Glutamatergic neuron (in vitro differentiated cells): ENCODE results near the gene TMA7B. TPM values are rescaled to one million over a fixed set of nuclear protein-coding genes. Genes with fewer than 3 reads are reported as not detected.

Source experiments
- DNase-seq: peaks from one replicate; pipeline ENCODE4 v3.0.0; 2022
- H3K27ac Mint-ChIP-seq: one replicate; pipeline ENCODE4 v1.8.0; 2020; ENCODE audit warnings: mild to moderate bottlenecking, mixed read lengths, inconsistent platforms; ENCODE audit not compliant: unreplicated experiment
- H3K27me3 Mint-ChIP-seq: one replicate; pipeline ENCODE4 v1.8.0; 2020; ENCODE audit warnings: mild to moderate bottlenecking, moderate library complexity, mixed read lengths, inconsistent platforms; ENCODE audit not compliant: unreplicated experiment
- H3K36me3 Mint-ChIP-seq: one replicate; pipeline ENCODE4 v1.8.0; 2020; ENCODE audit warnings: mild to moderate bottlenecking, mixed read lengths, inconsistent platforms; ENCODE audit not compliant: unreplicated experiment
- H3K4me1 Mint-ChIP-seq: one replicate; pipeline ENCODE4 v1.8.0; 2020; ENCODE audit warnings: mild to moderate bottlenecking, low read depth, mixed read lengths, inconsistent platforms; ENCODE audit not compliant: unreplicated experiment
- H3K4me3 Mint-ChIP-seq: one replicate; pipeline ENCODE4 v1.8.0; 2020; ENCODE audit warnings: mild to moderate bottlenecking, mixed read lengths, inconsistent platforms; ENCODE audit not compliant: unreplicated experiment
- H3K9me3 Mint-ChIP-seq: one replicate; pipeline ENCODE4 v1.8.0; 2020; ENCODE audit warnings: mild to moderate bottlenecking, moderate library complexity, mixed read lengths, inconsistent platforms; ENCODE audit not compliant: unreplicated experiment
- total RNA-seq: library from RNA; stranded (reverse); fragmentation: NEBNext Ultra II Directional; extraction: Animal tissue kit (Norgen Biotek cat#: 25700); gene quantifications from one replicate; pipeline ENCODE4 v1.2.1, GENCODE V29; 2021; ENCODE audit not compliant: unreplicated experiment
- TF ChIP-seq, protein P1 (sequence below): fragments of 200-600 bp; sonication (generic); IDR thresholded peaks from one replicate; pipeline ENCODE4 v1.5.0; 2021; ENCODE audit not compliant: partially characterized antibody, unreplicated experiment

TMA7B gene
- total RNA-seq, 1 donor from 2014 or later = not detected

DNA sequence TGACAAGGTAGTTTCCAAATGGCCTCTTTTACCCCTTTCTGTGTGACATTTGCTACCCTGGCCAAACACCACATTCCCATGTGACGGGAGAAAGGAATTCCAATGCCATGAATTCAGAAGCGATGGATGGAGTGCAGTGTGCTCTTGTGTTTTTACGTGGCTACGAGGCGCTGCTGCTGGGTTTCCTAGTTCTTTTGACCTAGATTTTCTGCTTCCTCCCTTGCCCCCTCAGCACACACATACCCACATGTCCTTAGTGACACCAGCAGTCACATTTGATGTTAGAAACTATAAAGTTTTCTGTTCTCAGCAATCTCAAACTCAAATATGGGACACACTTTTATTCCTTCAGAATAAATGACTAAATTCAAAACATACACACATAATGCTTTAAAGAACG, 7.8 kb upstream of the TMA7B start:
- TF ChIP-seq, protein P1, sequence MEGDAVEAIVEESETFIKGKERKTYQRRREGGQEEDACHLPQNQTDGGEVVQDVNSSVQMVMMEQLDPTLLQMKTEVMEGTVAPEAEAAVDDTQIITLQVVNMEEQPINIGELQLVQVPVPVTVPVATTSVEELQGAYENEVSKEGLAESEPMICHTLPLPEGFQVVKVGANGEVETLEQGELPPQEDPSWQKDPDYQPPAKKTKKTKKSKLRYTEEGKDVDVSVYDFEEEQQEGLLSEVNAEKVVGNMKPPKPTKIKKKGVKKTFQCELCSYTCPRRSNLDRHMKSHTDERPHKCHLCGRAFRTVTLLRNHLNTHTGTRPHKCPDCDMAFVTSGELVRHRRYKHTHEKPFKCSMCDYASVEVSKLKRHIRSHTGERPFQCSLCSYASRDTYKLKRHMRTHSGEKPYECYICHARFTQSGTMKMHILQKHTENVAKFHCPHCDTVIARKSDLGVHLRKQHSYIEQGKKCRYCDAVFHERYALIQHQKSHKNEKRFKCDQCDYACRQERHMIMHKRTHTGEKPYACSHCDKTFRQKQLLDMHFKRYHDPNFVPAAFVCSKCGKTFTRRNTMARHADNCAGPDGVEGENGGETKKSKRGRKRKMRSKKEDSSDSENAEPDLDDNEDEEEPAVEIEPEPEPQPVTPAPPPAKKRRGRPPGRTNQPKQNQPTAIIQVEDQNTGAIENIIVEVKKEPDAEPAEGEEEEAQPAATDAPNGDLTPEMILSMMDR = no peak
- Mint-ChIP-seq H3K27me3 (peaks cover 3% of the 10 kb centered on the region), H3K36me3 (peaks cover 5% of the 10 kb centered on the region), H3K9me3 (peaks cover 1% of the 10 kb centered on the region), H3K27ac (no peak overlapping the region), H3K4me1 (peaks cover 3% of the 10 kb centered on the region), H3K4me3 (no peak overlapping the region)
- DNase-seq = no peak

DNA sequence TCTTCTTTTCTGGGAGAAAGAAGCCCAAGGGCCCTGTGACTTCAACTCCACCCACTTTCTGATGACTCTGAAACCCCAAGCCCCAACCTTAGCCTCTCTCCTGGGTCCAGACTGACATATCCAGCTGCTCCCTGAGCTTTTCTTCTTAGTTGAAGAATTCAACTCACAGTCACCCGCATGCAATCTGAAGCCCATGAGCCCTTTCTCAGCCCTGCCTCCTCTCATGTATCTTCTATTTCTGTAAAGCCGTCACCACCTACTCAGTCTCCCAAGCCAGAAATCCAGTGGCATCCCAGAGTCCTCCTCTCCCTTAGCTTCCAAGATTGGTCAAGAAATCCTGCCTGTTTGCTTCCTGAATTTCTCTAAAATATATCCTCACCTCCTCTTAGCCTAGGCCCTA, 7.1 kb upstream of the TMA7B start:
- DNase-seq = no peak
- Mint-ChIP-seq H3K9me3 (peaks cover 1% of the 10 kb centered on the region), H3K27me3 (peaks cover 2% of the 10 kb centered on the region), H3K27ac (no peak overlapping the region), H3K4me3 (no peak overlapping the region), H3K36me3 (peaks cover 5% of the 10 kb centered on the region), H3K4me1 (peaks cover 3% of the 10 kb centered on the region)
- TF ChIP-seq, protein P1 = no peak

DNA sequence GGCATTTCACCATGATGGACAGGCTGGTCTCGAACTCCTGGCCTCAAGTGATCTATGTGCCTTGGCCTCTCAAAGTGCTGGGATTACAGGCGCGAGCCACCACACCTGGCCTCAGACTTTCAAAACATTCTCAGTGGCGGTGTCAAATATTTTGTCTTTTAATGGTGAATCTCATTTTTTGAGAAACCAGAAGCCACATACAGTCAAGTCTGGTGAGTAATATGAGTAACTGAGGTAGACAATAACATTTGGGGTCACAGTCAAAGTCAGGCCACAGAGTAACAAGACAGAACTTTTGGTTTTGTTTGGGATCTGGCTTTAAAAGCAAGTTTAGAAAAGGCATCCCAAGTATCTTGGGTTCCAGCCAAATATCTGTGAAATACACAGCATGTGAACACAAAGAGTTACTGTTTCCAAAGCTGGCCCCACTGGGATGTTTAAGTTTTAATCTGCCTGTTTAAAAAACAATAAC, 5.6 kb upstream of the TMA7B start:
- Mint-ChIP-seq H3K36me3 (peaks cover 5% of the 10 kb centered on the region), H3K27ac (no peak overlapping the region), H3K4me1 (peaks cover 4% of the 10 kb centered on the region), H3K4me3 (no peak overlapping the region), H3K27me3 (peaks cover 2% of the 10 kb centered on the region), H3K9me3 (peaks cover 1% of the 10 kb centered on the region)
- TF ChIP-seq, protein P1 = no peak
- DNase-seq = no peak

DNA sequence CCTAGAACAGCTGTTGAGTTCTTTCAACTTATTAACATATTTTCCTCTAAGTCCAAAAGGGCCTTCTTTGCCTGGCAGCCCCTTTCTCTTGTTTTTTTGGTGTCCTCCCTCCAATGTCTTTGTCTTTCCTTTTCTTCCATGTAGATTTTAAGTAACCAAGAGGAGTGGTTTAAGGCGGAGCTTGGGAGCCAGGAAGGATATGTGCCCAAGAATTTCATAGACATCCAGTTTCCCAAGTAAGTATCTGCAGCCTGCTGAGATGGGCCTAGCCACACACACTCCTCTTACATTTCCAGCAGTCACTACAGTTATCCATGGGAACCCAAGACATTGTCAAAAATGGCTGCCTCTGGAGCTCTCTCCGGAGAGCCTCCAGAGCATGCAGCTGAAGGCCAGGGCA, 4.5 kb upstream of the TMA7B start:
- Mint-ChIP-seq H3K4me1 (peaks cover 4% of the 10 kb centered on the region), H3K27me3 (peaks cover 2% of the 10 kb centered on the region), H3K4me3 (no peak overlapping the region), H3K36me3 (no peaks in the 10 kb centered on the region), H3K9me3 (no peaks in the 10 kb centered on the region), H3K27ac (no peak overlapping the region)
- TF ChIP-seq, protein P1 = no peak
- no peak for DNase-seq

DNA sequence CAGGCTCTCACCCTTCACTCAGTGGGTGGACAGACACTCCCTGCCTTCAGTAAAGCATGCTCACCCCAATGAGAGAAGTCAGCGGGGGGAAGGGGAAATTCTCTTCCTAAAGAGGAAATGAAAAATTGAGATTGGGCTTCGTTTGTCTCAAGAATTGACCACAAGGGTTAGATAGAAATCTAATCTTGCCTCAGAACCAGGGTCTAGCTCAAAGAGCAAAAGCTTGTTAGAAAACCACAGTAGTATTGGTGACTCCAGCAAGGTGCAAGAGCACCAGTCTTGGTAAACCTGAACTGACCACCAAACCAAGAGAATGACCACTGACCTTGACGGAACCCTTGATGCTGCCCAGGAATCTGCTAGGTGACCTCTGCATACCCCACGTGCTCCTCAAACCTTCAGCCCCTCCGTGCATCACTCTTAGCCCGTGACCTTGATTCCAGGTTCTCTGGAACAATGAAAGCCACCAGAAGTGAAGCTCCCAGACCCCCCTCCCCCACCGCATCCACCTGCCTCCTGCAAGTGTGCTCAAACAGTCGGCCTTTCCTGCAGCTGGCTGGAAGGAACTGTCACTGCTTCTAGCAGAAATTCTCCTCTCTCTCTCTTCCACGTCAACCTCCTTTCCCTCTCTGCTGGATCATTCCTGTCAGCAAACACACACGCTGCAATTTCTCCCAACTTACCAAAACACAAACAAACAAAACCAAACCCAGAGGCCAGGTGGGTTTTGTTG, 3.1 kb upstream of the TMA7B start:
- H3K4me1 Mint-ChIP-seq = peaks cover 4% of the 10 kb centered on the region
- DNase-seq = no peak
- H3K27me3 Mint-ChIP-seq = peaks cover 2% of the 10 kb centered on the region
- H3K27ac Mint-ChIP-seq = no peak overlapping the region
- no peaks in the 10 kb centered on the region for H3K36me3 Mint-ChIP-seq
- no peaks in the 10 kb centered on the region for H3K9me3 Mint-ChIP-seq
- H3K4me3 Mint-ChIP-seq = no peak overlapping the region
- TF ChIP-seq, protein P1 = no peak
